ENCODE data around the gene PAPPA. TPM values are rescaled to one million over a fixed set of nuclear protein-coding genes. Genes with fewer than 3 reads are reported as not detected.

Gene PAPPA
- total and polyA plus RNA-seq, 2 donors from 2014 or later: 4.2 to 10.2 TPM

- FAIRE-seq (no peak), DNase-seq (no peak)
- H3K36me3 ChIP-seq (ENCODE audit: control insufficient read depth in 2 of 3, insufficient read depth in 3 of 3, low read length in 3 of 3): no peaks in the 10 kb centered on the region
- peaks cover 0 to 3% (median 0%) of the 10 kb centered on the region in 3 donors for H3K4me1 ChIP-seq (ENCODE audit: control insufficient read depth in 2 of 3, insufficient read depth in 2 of 3, low read depth in 1 of 3, low read length in 3 of 3)
- H3K9me3 ChIP-seq (ENCODE audit: control insufficient read depth in 2 of 3, insufficient read depth in 1 of 3, low read length in 3 of 3): no peaks in the 10 kb centered on the region
- no peak overlapping the region for H3K9ac ChIP-seq (ENCODE audit: low read length in 3 of 3)
- TF ChIP-seq CTCF (IDR thresholded peaks at IDR 0.05; ENCODE audit: borderline replicate concordance, extremely low read depth, insufficient read depth): no peak
- H3K27me3 ChIP-seq (ENCODE audit: control insufficient read depth, insufficient read depth, low read length): no peaks in the 10 kb centered on the region
- H3K27ac ChIP-seq (ENCODE audit: low read depth in 2 of 2, low read length in 2 of 2): no peak overlapping the region
- H3K4me3 ChIP-seq (ENCODE audit: low read length in 3 of 3): no peak overlapping the region
- intact Hi-C loops (cut with DNase I): no loop called here
Measured at GRCh38 chr9:116124472-116125040, 29.0 kb upstream of the PAPPA start.

- Histone ChIP-seq H3K9ac (ENCODE audit: low read length in 3 of 3) (no peak overlapping the region), H3K27me3 (ENCODE audit: control insufficient read depth, insufficient read depth, low read length) (no peaks in the 10 kb centered on the region)
- intact Hi-C loops (cut with DNase I): no loop called here
Measured at GRCh38 chr9:116133163-116133562, 20.4 kb upstream of the PAPPA start.

DNA sequence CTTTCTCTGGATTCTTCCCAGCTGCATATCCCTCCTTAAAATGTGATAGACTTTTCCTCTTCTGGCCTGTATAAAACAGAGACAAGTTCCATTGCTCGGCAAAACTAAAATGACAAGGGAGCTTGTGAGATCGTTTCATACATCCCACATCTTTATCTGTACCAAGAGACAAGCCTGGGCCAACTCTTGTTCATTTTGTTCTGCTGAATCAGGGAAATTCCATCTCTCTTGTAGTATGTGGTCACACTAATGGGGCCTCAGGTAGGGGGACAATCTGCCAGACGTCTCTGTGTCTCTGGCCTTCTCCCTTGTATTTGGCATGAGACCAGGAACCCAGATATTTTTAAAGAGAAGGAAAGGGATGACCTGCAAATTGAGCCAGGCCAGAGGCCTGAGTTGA, 18.6 kb upstream of the PAPPA start:
- intact Hi-C loops (cut with DNase I): no loop called here
- Histone ChIP-seq H3K4me1 (ENCODE audit: control insufficient read depth in 2 of 3, insufficient read depth in 2 of 3, low read depth in 1 of 3, low read length in 3 of 3) (no peaks in the 10 kb centered on the region), H3K36me3 (ENCODE audit: control insufficient read depth in 2 of 3, insufficient read depth in 3 of 3, low read length in 3 of 3) (no peaks in the 10 kb centered on the region), H3K27ac (ENCODE audit: low read depth in 2 of 2, low read length in 2 of 2) (no peak overlapping the region), H3K9me3 (ENCODE audit: control insufficient read depth in 2 of 3, insufficient read depth in 1 of 3, low read length in 3 of 3) (no peaks in the 10 kb centered on the region), H3K27me3 (ENCODE audit: control insufficient read depth, insufficient read depth, low read length) (no peaks in the 10 kb centered on the region), H3K4me3 (ENCODE audit: low read length in 3 of 3) (no peak overlapping the region), H3K9ac (ENCODE audit: low read length in 3 of 3) (no peak overlapping the region)
- FAIRE-seq (no peak), DNase-seq (no peak)
- no peak for TF ChIP-seq CTCF (IDR thresholded peaks at IDR 0.05; ENCODE audit: borderline replicate concordance, extremely low read depth, insufficient read depth)

More at GRCh38 chr9:116133163-116133562, 20.4 kb upstream of the PAPPA start:
- no peak for TF ChIP-seq CTCF (IDR thresholded peaks at IDR 0.05; ENCODE audit: borderline replicate concordance, extremely low read depth, insufficient read depth)
- no peak overlapping the region for H3K27ac ChIP-seq (ENCODE audit: low read depth in 2 of 2, low read length in 2 of 2)
- no peaks in the 10 kb centered on the region for H3K9me3 ChIP-seq (ENCODE audit: control insufficient read depth in 2 of 3, insufficient read depth in 1 of 3, low read length in 3 of 3)
- H3K36me3 ChIP-seq (ENCODE audit: control insufficient read depth in 2 of 3, insufficient read depth in 3 of 3, low read length in 3 of 3): no peaks in the 10 kb centered on the region
- H3K4me3 ChIP-seq (ENCODE audit: low read length in 3 of 3): no peak overlapping the region
- DNase-seq: no peak
- FAIRE-seq: no peak
- H3K4me1 ChIP-seq (ENCODE audit: control insufficient read depth in 2 of 3, insufficient read depth in 2 of 3, low read depth in 1 of 3, low read length in 3 of 3): peaks cover 0 to 3% (median 0%) of the 10 kb centered on the region in 3 donors

DNA sequence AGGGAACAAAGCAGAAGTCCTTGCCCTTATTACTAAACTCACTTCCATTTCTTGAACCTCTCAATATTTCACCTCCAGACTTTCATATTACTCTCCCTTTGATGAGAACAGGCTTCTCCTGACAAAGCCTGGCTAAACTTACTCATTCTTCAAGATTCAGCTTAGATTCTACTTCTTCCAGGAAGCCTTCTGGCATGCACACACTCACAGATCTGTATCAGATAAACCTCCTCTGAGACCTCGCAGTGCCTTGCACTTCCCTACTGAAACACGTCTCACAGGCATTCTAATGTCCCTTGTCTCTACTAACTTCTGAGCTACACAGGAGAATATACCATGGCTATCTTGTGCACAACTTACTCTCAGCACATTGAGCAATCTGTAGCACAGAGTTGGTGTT, 16.6 kb upstream of the PAPPA start:
- Histone ChIP-seq H3K4me3 (ENCODE audit: low read length in 3 of 3) (no peak overlapping the region), H3K4me1 (ENCODE audit: control insufficient read depth in 2 of 3, insufficient read depth in 2 of 3, low read depth in 1 of 3, low read length in 3 of 3) (no peaks in the 10 kb centered on the region), H3K36me3 (ENCODE audit: control insufficient read depth in 2 of 3, insufficient read depth in 3 of 3, low read length in 3 of 3) (no peaks in the 10 kb centered on the region), H3K27me3 (ENCODE audit: control insufficient read depth, insufficient read depth, low read length) (no peaks in the 10 kb centered on the region), H3K9ac (ENCODE audit: low read length in 3 of 3) (no peak overlapping the region), H3K27ac (ENCODE audit: low read depth in 2 of 2, low read length in 2 of 2) (no peak overlapping the region), H3K9me3 (ENCODE audit: control insufficient read depth in 2 of 3, insufficient read depth in 1 of 3, low read length in 3 of 3) (no peaks in the 10 kb centered on the region)
- no peak for FAIRE-seq
- no peak for DNase-seq
- no peak for TF ChIP-seq CTCF (IDR thresholded peaks at IDR 0.05; ENCODE audit: borderline replicate concordance, extremely low read depth, insufficient read depth)
- intact Hi-C loops (cut with DNase I): no loop called here
